ENCODE data around the gene DNAJC5.

- TF ChIP-seq POLR2A (IDR thresholded peaks at IDR 0.05; ENCODE audit: control extremely low read depth in 1 of 2, low read depth in 2 of 2, low read length in 2 of 2), result no peak
- no peak for TF ChIP-seq RNF2 (IDR thresholded peaks at IDR 0.05; ENCODE audit: borderline replicate concordance, low read depth, low read length, missing control alignments, poor library complexity, severe bottlenecking)
- TF ChIP-seq SIX5 (IDR thresholded peaks at IDR 0.05; ENCODE audit: low read depth, low read length), result no peak
- no peak for TF ChIP-seq CHD2 (IDR thresholded peaks at IDR 0.05; ENCODE audit: low read length)
- no peak for TF ChIP-seq YY1 (IDR thresholded peaks at IDR 0.05; ENCODE audit: low read depth, low read length)
These were observed 36.8 kb downstream of the DNAJC5 start for GRCh38 chr20:63931735-63932134.

Data from H1 (cell line).